NCI-H82 treated with DMSO at 0.1 percent for 48 hours (cell line): ENCODE results near the gene RDH8.
"Not testable (repeated sequence)": the region's sequence is repeated elsewhere in the genome, so short reads cannot be mapped to it uniquely, and the experiment has no call there.

ENCODE experiments used
- DNase-seq: peaks from one replicate; lab custom pipeline; 2025; ENCODE audit not compliant: unreplicated experiment; lab: John Stamatoyannopoulos, UW

The RDH8 gene

GRCh38 chr19:10005632-10006334 is 7.5 kb upstream of the RDH8 start:
- DNase-seq, result no peak

GRCh38 chr19:10006335-10006708 is 7.0 kb upstream of the RDH8 start:
- DNase-seq, result no peak

- DNase-seq, result no peak
These were observed 6.4 kb upstream of the RDH8 start for GRCh38 chr19:10006752-10007323.

DNA sequence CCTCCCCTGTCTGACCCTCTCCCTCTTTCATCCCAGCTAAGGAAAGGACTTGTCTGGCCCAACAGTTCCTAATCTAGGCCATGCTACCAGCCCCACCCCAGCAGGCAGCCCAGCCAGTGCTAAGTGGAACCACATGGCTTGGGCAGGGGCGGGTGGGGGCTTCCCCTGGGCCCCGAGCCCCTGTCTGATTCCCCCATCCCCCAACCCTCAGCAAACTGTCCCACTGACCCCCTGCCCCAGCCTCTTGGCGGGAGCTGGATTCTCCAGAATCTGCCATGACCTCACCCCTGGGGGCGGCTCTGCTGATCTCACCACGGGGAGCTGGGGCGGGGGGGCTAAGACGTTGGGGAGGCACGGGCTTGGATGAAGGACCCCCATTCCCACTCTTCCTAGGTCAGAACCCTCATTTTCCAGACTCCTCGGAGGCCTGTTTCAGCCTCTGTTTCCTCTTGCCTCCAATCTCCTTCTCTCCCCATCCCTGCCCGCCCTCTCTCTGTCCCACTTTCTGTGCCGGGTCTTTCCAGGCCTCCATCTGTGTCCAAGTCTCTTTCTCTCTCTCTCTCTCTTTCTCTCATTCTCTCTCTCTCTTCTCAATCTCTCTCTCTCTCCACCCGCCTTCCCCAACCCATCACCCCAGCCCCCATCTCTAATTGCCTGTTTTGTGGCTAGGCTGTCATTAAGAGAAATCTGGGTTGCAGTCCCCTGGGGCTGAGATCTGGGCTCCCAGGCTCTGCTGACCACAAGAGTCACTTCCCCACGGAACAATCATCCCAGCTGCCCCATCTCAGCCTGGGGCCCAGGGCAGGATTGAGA is 5.7 kb upstream of the RDH8 start:
- no peak for DNase-seq

DNA sequence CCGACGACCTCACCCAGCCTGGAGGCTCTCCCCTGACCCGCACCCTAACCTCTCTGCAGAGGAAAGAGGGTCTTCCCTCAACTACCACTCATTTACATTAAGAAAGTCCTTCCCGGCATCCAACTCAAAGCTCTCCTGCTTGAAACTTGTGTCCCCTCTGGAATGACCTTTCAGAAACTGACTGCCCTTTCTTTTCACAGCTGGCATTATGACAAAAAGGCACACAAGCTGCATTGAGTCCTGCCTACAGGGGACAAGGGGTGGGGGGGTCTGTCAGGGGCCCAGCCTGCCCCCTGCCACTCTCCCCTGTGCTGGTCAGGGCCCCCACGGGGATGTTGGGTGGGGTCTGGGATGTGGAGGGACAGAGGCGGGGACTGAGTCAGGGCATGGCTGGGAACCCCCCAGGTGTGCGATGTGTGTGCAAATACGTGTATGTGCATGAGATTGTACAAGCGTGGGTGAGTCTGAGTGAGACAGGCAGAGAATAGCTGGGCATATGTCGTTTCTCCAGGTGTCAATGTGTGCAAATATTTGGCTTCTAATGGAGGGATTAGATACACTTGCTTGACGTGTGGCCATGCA is 5.0 kb upstream of the RDH8 start:
- DNase-seq, result no peak

DNA sequence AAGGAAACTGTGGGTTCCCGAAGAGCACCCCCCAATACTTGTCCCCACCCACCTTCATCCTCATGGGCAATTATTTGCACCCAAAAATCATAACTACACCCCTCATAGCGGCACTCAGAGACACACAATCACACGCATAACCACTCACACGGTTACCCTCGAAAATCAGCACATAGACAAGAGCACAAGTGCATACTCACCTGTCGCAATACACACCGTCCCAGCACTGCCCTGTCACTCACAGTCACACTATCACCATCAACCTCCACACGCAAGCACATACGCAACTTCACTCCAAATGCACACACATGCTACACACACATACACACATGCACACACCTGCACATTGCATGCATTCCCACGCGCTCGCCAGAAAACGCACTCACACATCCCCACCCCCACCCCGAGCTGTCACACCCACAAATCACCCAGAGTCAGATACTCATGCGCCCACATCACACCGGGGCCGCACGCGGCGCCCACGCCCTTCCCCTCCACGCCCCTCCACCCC is 3.5 kb upstream of the RDH8 start:
- no peak for DNase-seq

DNA sequence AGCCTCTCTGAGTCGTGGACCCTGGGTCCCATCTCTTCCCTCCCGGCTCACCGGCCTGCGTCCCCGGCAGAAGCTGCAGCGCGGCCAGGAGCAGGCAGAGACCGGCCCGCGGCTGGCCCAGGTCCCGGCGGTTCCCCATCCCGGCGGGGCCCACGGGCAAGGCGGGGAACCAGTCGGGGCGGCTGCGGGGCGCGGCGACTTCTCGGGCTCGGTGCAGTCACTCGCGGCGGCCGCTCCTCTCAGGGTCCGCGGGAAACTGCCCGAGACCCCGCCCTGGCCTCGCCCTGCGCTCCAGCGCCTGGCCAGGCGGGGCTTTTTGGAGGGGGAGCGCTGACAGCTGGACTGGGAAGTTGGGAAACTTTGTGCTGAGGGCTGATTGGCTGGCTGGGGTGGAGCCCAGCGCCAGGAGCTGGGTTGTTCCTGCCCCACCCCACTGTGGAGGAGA is 3.0 kb upstream of the RDH8 start, which contains the start of gene COL5A3:
TSS of gene COL5A3 (minus strand) at position 258 of the 445 bp plus-strand sequence. CDS start at position 139, 119 bp downstream.
- no peak for DNase-seq

GRCh38 chr19:10010939-10011338 is 2.3 kb upstream of the RDH8 start:
- no peak for DNase-seq

DNA sequence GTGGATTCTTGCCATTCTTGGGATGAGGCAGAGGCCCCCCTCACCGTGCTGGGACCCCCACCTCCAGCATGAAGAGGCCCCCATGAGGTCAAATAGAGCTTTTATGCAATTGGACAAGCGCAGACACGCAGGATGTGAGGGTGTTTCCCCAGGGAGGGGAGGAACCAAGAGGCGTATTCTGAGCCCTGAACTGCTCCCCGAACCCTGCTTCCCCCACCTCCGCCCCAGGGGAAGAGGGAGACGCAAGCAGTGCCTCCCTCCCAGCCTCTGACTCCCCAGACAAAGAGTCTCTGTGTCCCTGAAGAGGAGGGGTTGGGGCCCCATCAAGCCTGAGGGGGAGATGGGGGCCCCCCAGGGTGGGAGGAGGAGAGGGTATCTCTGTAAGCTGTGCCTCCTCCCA is 1.3 kb upstream of the RDH8 start:
- DNase-seq, result no peak

DNA sequence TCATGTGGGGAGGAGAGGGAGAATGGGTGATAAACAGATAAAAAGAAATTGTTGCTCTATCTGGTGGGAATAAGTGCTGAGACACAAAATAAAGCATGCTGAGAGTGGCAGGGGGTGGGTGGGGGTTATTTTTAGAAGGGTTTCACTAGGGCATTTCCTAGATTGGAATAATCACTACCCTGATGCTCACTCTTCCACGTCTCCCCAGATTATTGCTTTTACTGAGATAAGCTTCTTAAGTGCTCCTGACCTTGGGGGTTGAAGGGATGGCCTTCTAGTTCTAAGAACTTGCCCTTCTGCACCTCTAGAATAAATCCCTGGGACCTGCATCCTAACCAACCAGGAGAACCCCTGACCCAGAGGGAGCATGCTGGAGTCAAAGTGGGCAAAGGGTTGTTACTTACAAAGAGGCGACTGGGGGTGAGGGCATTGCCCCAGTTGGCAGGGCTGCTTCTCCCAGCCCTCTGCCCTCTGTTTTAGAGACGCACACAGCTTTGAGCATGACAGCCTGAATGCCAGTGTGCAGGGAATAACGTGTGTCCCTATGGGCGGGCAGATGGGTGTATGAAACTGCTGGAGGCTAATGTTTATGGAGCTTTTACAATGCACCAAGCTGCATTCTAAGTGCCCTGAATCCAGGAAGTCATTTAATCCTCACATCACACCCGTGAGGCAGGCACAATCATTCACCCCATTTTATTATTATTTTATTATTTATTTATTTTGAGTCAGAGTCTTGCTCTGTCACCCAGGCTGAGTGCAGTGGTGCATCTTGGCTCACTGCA is 743 bp downstream of the RDH8 start:
- peak; percentile 56 for DNase-seq

GRCh38 chr19:10018263-10018662 is 5.0 kb downstream of the RDH8 start:
- no peak for DNase-seq

DNA sequence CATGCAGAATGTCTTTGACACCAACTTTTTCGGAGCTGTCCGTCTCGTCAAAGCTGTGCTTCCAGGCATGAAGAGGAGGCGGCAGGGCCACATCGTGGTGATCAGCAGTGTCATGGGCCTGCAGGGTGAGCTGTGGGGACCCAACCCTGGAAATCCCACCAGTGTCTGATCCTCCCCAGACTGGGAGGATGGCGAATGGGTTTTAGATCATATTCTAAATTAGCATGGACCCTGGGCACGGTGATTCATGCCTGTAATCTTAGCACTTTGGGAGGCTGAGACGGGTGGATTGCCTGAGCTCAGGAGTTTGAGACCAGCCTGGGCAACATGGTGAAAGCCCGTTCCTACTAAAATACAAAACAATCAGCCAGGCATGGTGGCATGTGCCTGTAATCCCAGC is 5.5 kb downstream of the RDH8 start:
- no peak for DNase-seq

DNA sequence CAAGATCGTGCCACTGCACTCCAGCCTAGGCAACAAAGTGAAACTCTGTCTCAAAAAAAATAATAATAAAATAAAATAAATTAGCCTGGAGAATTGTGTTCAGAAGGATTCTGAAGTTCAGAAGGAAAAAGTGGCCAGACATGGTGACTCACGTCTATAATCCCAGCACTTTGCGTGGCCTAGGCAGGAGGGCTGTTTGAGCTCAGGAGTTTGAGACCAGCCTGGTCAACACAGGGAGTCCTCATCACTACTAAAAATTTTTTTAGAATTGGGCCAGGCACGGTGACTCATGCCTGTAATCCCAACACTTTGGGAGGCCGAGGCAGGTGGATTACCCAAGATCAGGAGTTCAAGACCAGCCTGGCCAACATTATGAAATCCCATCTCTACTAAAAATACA is 6.0 kb downstream of the RDH8 start:
- no peak for DNase-seq

GRCh38 chr19:10020851-10021250 is 7.6 kb downstream of the RDH8 start:
- DNase-seq, result no peak

DNA sequence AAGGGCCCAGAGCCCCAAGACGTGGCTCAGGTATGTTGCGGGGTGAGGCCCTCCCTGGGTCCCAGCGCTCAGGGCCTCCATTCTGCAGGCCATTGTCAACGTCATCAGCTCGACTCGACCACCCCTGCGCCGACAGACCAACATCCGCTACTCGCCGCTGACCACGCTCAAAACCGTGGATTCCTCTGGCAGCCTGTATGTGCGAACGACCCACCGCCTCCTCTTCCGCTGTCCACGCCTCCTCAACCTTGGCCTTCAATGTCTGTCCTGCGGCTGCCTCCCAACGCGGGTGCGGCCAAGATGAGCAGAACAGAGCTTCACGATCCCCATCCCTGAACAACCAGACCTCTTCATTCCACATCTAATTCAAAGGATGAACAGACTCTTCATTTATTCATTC is 8.2 kb downstream of the RDH8 start:
- no peak for DNase-seq

DNA sequence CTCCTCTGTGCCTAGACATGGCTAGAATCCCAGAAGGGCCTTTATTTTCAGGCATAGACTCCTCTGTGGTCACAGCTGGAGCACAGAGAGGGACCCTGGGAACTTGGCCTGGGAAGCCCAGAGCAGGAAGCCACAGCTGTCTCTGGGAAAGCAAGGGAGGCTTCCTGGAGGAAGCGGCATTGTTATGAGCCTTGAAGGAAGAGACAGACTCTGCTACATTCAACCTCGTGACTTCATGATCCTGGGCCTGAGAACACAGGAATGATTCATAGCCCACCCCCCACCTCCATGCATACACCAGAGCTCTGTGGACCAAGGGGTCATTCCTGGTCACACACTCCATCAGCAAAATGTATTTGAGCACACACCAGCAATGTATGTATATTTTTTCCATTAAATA is 8.6 kb downstream of the RDH8 start:
- no peak for DNase-seq

- not testable (repeated sequence) for DNase-seq
These were observed 9.8 kb downstream of the RDH8 start for GRCh38 chr19:10023096-10023495.

GRCh38 chr19:10026744-10027143 is 13.5 kb downstream of the RDH8 start:
- no peak for DNase-seq

DNA sequence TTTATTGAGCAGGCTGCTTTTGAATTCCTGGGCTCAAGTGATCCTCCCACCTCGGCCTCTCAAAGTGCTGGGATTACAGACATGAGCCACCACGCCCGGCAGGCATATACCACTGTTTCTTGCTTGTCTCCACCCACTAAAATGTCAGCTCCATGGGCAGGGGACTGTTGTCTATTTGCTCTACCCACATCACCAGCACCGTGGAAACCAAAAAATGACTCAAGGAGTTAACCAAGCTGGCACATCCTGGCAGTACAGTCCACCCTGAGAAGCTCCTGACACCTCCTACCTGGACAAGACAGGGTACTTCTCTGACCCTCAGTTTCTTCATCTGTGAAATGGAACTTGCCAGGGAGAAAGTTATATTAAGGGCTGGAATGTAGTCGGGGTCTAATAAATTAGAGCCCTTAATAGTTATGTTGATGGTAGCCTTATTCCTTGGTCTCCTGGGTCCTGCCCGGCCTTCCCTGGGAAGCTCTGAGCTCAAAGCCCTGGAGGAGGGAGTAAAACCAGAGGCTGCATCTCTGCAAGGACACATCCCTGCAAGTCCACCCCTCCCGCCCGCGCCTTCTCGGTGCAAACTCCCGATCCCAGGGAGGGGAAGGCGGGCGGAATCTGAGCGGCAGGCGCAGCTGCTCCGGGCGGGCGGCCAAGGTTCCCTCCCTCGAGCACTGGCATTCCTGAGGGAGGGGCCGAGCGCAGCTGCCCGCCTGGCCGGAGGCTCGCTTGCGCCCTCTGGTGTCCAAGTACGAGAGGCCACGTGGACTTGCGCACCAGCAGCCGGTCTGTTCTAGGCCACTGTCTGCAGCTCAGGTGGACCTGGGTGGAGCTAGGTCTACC is 14.1 kb downstream of the RDH8 start:
- peak; percentile 58 for DNase-seq

DNA sequence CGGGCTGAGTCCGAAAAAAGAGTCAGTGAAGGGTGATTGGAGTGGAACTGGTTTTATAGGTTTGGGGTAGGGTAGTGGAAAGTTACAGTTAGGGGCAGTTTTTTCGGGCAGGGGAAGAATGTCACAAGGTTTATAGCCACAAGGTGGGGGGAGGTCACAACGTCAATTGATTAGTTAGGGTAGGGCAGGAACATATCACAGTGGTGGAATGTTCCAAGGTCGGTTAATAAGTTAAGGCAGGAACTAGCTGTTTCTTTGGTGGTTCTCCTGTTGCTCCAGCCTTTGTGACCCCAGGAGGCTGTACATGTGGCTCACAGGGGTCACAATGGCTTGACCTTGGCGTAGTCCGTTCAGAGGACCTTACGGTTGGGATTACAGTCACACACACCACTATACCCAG is 20.3 kb downstream of the RDH8 start:
- DNase-seq, result no peak
